ENCODE results near the gene GCFC2.

Gene GCFC2

DNA sequence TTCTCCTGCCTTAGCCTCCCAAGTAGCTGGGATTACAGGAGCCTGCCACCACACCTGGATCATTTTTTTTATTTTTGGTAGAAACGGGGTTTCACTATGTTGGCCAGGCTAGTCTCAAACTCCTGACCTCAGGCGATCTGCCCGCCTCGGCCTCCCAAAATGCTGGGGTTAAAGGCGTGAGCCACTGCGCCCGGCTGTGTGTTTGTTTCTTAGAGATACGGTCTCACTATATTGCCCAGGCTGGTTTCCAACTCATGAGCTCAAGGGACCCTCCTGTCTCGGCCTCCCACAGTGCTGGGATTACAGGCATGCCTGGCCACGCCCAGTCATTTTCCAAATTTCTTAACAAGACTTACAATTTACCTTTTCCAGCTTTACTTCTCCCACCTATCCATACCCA, 65.1 kb downstream of the GCFC2 start:
- Histone ChIP-seq H3K27me3 (ENCODE audit: control insufficient read depth, insufficient read depth, low read length) (no peaks in the 10 kb centered on the region), H3K4me1 (ENCODE audit: control insufficient read depth, insufficient read depth, low read length) (peaks cover 2% of the 10 kb centered on the region), H3K4me3 (ENCODE audit: low read depth, low read length) (no peak overlapping the region), H3K9ac (ENCODE audit: low read depth, low read length) (no peak overlapping the region), H3K36me3 (ENCODE audit: control insufficient read depth, insufficient read depth, low read length) (peaks cover 5% of the 10 kb centered on the region), H3K9me3 (ENCODE audit: control insufficient read depth, insufficient read depth, low read length) (no peaks in the 10 kb centered on the region)

DNA sequence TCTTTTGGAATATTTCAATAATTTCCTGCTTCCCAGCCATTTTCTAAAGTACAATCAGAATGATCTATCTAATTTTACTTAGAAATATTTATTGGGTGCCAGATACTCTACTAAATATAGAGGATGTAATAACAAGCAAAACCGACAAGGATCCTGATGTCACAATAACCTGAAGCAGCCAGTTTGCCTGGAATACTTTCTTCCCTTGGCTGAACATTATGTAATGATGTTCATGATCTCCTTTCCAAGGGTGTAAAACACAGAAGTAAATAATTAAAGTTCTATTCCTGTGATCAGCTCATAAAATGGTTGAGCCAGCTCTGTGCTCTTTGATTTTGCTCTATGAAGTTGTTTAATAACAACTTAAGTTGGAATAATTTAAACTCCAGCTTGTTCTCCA, 66.7 kb downstream of the GCFC2 start:
- no peak overlapping the region for H3K9ac ChIP-seq (ENCODE audit: low read depth, low read length)
- peaks cover 2% of the 10 kb centered on the region for H3K4me1 ChIP-seq (ENCODE audit: control insufficient read depth, insufficient read depth, low read length)
- no peaks in the 10 kb centered on the region for H3K27me3 ChIP-seq (ENCODE audit: control insufficient read depth, insufficient read depth, low read length)
- H3K36me3 ChIP-seq (ENCODE audit: control insufficient read depth, insufficient read depth, low read length), result no peaks in the 10 kb centered on the region
- no peak overlapping the region for H3K4me3 ChIP-seq (ENCODE audit: low read depth, low read length)
- no peaks in the 10 kb centered on the region for H3K9me3 ChIP-seq (ENCODE audit: control insufficient read depth, insufficient read depth, low read length)

DNA sequence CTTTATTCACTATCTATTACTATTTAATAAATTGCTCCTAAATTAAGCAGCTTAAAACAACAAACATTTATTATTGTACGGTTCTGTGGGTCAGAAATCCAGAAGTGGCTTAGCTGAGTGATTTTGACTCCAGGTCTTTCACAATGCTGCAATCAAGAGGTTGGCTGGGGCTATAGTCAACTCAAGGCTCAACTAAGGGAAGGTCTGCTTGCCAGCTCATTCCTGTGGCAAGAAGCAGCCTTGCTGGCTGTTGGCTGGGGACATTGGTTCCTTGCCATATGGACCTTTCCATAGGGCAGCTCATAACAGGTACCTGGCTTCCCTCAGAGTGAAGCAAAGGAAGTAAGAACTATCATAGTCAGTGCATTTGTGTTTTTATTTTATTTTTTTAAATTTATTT, 69.1 kb downstream of the GCFC2 start:
- Histone ChIP-seq H3K9ac (ENCODE audit: low read depth, low read length) (no peak overlapping the region), H3K4me3 (ENCODE audit: low read depth, low read length) (no peak overlapping the region), H3K27me3 (ENCODE audit: control insufficient read depth, insufficient read depth, low read length) (no peaks in the 10 kb centered on the region), H3K9me3 (ENCODE audit: control insufficient read depth, insufficient read depth, low read length) (no peaks in the 10 kb centered on the region), H3K36me3 (ENCODE audit: control insufficient read depth, insufficient read depth, low read length) (no peaks in the 10 kb centered on the region), H3K4me1 (ENCODE audit: control insufficient read depth, insufficient read depth, low read length) (no peaks in the 10 kb centered on the region)

DNA sequence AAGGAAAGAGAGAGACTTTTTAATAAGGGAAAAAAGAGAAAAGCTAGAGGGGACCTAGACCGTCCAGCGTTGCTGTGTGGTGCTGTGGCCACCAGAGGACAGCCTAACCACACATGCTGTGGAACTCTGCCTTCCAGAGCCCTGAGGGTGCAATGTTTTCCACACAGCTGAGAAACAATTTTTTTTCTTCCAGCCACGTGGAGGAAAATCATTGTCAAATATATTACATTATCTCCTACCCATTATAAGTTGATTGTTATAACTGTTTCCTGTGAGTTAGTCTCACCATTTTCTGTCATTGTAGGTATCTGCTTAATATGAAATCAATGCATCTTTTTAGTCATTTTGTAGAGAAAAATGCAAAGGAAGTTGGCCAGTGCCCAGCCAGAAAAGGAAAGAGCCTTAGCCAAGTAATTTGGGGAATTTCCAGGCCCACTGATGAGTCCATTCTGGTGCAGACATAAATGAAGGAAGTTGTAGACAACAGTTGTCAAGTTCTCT, 70.0 kb downstream of the GCFC2 start:
- Histone ChIP-seq H3K27me3 (ENCODE audit: control insufficient read depth, insufficient read depth, low read length) (no peaks in the 10 kb centered on the region), H3K9ac (ENCODE audit: low read depth, low read length) (no peak overlapping the region), H3K9me3 (ENCODE audit: control insufficient read depth, insufficient read depth, low read length) (no peaks in the 10 kb centered on the region), H3K4me1 (ENCODE audit: control insufficient read depth, insufficient read depth, low read length) (no peaks in the 10 kb centered on the region), H3K36me3 (ENCODE audit: control insufficient read depth, insufficient read depth, low read length) (no peaks in the 10 kb centered on the region), H3K4me3 (ENCODE audit: low read depth, low read length) (no peak overlapping the region)

DNA sequence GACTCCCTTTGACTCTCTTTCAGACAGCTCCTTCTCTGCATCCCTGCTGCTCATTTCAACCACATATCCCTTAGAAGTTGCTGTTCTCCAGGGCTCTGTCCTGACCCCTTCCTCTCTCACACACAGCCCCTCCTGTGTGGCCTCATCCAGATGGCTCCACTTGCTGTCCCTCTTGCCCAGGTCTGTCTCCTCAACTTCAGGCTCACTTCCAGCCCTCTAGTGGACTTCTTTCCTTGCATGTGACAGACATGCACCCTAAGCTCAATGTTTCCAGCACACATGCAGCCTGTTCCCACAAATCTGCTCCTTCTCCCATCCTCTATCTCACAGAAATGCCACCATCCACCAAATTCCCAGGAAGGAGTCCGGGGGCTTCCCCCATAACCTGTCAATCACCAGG, 73.1 kb downstream of the GCFC2 start:
- H3K9me3 ChIP-seq (ENCODE audit: control insufficient read depth, insufficient read depth, low read length), result no peaks in the 10 kb centered on the region
- H3K27me3 ChIP-seq (ENCODE audit: control insufficient read depth, insufficient read depth, low read length), result no peaks in the 10 kb centered on the region
- H3K4me1 ChIP-seq (ENCODE audit: control insufficient read depth, insufficient read depth, low read length), result no peaks in the 10 kb centered on the region
- no peaks in the 10 kb centered on the region for H3K36me3 ChIP-seq (ENCODE audit: control insufficient read depth, insufficient read depth, low read length)
- H3K9ac ChIP-seq (ENCODE audit: low read depth, low read length), result no peak overlapping the region
- H3K4me3 ChIP-seq (ENCODE audit: low read depth, low read length), result no peak overlapping the region

GRCh38 chr2:75634945-75635344, 75.8 kb downstream of the GCFC2 start:
- Histone ChIP-seq H3K4me3 (ENCODE audit: low read depth, low read length) (no peak overlapping the region), H3K36me3 (ENCODE audit: control insufficient read depth, insufficient read depth, low read length) (no peaks in the 10 kb centered on the region), H3K9ac (ENCODE audit: low read depth, low read length) (no peak overlapping the region), H3K27me3 (ENCODE audit: control insufficient read depth, insufficient read depth, low read length) (no peaks in the 10 kb centered on the region), H3K9me3 (ENCODE audit: control insufficient read depth, insufficient read depth, low read length) (no peaks in the 10 kb centered on the region), H3K4me1 (ENCODE audit: control insufficient read depth, insufficient read depth, low read length) (peaks cover 3% of the 10 kb centered on the region)

DNA sequence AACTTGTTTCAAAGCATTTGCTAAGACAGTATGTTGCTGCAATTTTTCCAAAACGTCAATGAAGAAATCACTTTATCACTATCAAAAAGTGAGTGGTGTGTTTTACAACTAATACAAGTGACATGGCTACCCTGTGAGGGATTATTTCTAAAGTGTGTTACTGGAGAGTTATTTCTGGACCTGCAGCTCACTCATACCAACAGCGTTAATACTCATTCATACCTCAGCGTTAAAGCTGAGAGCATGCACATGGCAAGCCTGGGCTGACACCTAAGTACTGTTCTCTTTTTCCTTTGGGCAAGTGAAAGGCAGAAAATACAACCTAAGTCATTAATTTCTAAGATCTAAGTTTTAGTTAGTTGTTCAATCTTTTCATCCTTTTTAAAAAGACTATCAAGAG, 77.1 kb downstream of the GCFC2 start:
- H3K27me3 ChIP-seq (ENCODE audit: control insufficient read depth, insufficient read depth, low read length), result no peaks in the 10 kb centered on the region
- no peak overlapping the region for H3K9ac ChIP-seq (ENCODE audit: low read depth, low read length)
- no peaks in the 10 kb centered on the region for H3K36me3 ChIP-seq (ENCODE audit: control insufficient read depth, insufficient read depth, low read length)

DNA sequence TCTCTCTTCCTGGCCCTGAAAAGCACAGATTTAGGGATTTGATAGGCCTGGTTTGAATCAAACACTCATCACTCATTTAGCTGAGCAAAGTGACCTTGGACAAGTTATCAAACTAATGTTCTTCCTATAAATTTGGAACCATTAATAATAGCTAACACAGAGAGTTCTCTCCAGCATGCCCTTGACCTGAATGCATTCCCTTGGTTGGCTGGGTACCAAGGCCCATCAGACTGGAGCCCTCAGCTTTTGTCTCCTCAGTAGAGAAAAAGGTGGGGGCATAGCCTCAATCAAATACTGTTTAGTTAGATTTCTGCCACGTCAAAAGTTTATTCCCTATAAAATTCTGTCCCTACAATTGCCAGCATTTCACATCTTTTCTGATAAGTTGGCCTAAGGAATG, 77.9 kb downstream of the GCFC2 start:
- Histone ChIP-seq H3K9me3 (ENCODE audit: control insufficient read depth, insufficient read depth, low read length) (no peaks in the 10 kb centered on the region), H3K36me3 (ENCODE audit: control insufficient read depth, insufficient read depth, low read length) (no peaks in the 10 kb centered on the region), H3K4me3 (ENCODE audit: low read depth, low read length) (no peak overlapping the region), H3K4me1 (ENCODE audit: control insufficient read depth, insufficient read depth, low read length) (peaks cover 3% of the 10 kb centered on the region), H3K27me3 (ENCODE audit: control insufficient read depth, insufficient read depth, low read length) (no peaks in the 10 kb centered on the region), H3K9ac (ENCODE audit: low read depth, low read length) (no peak overlapping the region)

More for the DNA sequence above, 77.1 kb downstream of the GCFC2 start:
- H3K9me3 ChIP-seq (ENCODE audit: control insufficient read depth, insufficient read depth, low read length), result no peaks in the 10 kb centered on the region
- H3K4me3 ChIP-seq (ENCODE audit: low read depth, low read length), result no peak overlapping the region
- peaks cover 3% of the 10 kb centered on the region for H3K4me1 ChIP-seq (ENCODE audit: control insufficient read depth, insufficient read depth, low read length)

DNA sequence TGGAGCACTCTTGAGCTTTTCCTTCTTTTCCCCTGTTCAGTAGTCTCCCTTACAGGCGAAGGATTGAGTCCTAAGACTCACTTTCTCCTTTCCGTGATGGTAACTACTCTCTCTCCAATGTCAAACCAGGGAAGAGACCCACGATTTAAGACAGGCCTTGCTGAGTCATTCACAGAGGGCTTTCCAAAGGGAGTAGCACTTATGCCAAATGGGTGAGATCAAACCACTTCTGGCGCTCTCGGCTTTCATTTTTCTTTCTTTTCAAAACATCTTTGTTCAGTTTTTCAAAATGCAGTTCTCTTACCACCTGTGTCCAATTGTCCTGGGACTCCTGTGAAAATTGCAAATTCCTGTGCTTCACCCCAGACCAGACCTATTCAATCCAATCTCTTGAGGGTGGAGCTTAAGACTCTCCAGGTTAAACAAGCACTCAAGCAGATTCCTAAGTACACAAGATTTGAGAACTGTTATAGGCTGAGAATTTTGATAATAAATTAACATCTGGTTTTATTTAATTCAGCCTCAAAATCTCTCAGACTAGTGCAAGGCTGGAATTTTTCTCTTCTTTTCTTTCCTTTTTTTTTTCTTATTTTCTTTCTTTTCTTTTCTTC, 78.5 kb downstream of the GCFC2 start:
- Histone ChIP-seq H3K4me3 (ENCODE audit: low read depth, low read length) (no peak overlapping the region), H3K36me3 (ENCODE audit: control insufficient read depth, insufficient read depth, low read length) (no peaks in the 10 kb centered on the region), H3K27me3 (ENCODE audit: control insufficient read depth, insufficient read depth, low read length) (no peaks in the 10 kb centered on the region), H3K9ac (ENCODE audit: low read depth, low read length) (no peak overlapping the region), H3K4me1 (ENCODE audit: control insufficient read depth, insufficient read depth, low read length) (peaks cover 3% of the 10 kb centered on the region), H3K9me3 (ENCODE audit: control insufficient read depth, insufficient read depth, low read length) (no peaks in the 10 kb centered on the region)

DNA sequence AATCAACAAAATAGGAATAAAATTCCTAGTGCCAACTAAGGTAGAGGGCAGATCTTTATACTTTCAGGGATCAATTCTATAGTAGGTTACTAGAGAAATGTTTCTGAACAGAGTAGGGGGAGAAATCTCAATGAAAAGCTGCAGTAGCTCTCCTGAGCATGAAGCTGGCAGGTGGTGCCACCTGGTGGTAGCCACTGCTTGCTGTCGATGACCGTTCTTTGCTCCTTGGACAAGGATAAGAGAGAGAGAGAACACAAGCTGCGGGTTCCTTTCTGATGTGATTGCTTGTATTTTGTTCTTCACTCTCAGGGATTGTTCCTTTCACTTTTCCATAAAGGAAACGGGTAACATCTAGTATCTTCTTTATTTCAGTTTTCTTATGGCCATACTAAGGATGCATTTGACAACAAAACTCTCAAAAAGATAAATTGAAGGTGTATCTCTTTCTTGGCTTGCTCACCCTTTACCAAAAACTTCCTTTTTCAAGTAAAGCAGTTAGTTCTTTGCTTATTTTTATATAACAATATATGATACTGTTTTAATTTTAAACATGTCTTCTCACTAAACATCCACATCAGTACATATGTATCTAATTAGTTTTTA, 82.7 kb downstream of the GCFC2 start:
- H3K9ac ChIP-seq (ENCODE audit: low read depth, low read length), result no peak overlapping the region
- peaks cover 3% of the 10 kb centered on the region for H3K4me1 ChIP-seq (ENCODE audit: control insufficient read depth, insufficient read depth, low read length)
- no peaks in the 10 kb centered on the region for H3K27me3 ChIP-seq (ENCODE audit: control insufficient read depth, insufficient read depth, low read length)
- no peaks in the 10 kb centered on the region for H3K36me3 ChIP-seq (ENCODE audit: control insufficient read depth, insufficient read depth, low read length)
- H3K4me3 ChIP-seq (ENCODE audit: low read depth, low read length), result no peak overlapping the region
- H3K9me3 ChIP-seq (ENCODE audit: control insufficient read depth, insufficient read depth, low read length), result no peaks in the 10 kb centered on the region

- Histone ChIP-seq H3K36me3 (ENCODE audit: control insufficient read depth, insufficient read depth, low read length) (no peaks in the 10 kb centered on the region), H3K27me3 (ENCODE audit: control insufficient read depth, insufficient read depth, low read length) (no peaks in the 10 kb centered on the region), H3K9ac (ENCODE audit: low read depth, low read length) (no peak overlapping the region), H3K4me1 (ENCODE audit: control insufficient read depth, insufficient read depth, low read length) (no peaks in the 10 kb centered on the region), H3K4me3 (ENCODE audit: low read depth, low read length) (no peak overlapping the region), H3K9me3 (ENCODE audit: control insufficient read depth, insufficient read depth, low read length) (no peaks in the 10 kb centered on the region)
Measured at GRCh38 chr2:75622929-75623328, 87.8 kb downstream of the GCFC2 start.

DNA sequence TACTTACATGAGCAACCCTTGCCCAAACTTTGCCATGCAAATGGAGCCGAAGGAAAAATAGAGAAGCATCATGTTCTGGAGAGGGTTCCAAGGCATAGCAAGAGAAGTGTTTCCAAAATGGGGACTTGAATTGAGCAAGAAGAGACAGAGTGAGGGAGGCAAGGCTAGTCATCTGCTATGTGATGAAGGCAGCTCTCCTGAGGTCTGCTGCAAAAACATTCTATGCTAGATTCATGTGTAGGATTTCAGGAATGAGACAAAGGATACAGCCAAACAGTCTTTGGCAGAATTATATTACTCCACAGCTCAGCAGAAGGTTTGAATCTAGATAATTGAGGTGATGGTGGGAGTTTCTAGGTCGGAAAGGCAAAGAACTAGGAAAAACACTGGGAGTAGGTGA, 88.2 kb downstream of the GCFC2 start:
- Histone ChIP-seq H3K36me3 (ENCODE audit: control insufficient read depth, insufficient read depth, low read length) (no peaks in the 10 kb centered on the region), H3K27me3 (ENCODE audit: control insufficient read depth, insufficient read depth, low read length) (no peaks in the 10 kb centered on the region)

More for the DNA sequence above, 88.2 kb downstream of the GCFC2 start:
- Histone ChIP-seq H3K9me3 (ENCODE audit: control insufficient read depth, insufficient read depth, low read length) (no peaks in the 10 kb centered on the region), H3K9ac (ENCODE audit: low read depth, low read length) (no peak overlapping the region), H3K4me3 (ENCODE audit: low read depth, low read length) (no peak overlapping the region), H3K4me1 (ENCODE audit: control insufficient read depth, insufficient read depth, low read length) (no peaks in the 10 kb centered on the region)
